HPDE6-E6E7 (cell line): ENCODE results near the gene KCNQ1.

Experiments used
- DNase-seq: peaks from one replicate; pipeline ENCODE4 v3.0.0; 2011; ENCODE audit warnings: missing footprints; ENCODE audit errors: extremely low spot score

The KCNQ1 gene

GRCh38 chr11:2805388-2806056 is 360.7 kb downstream of the KCNQ1 start:
- no peak for DNase-seq

- no peak for DNase-seq
These were observed 361.7 kb downstream of the KCNQ1 start for GRCh38 chr11:2806351-2807024.

- no peak for DNase-seq
These were observed 362.3 kb downstream of the KCNQ1 start for GRCh38 chr11:2807025-2807681.

GRCh38 chr11:2807801-2808241 is 363.0 kb downstream of the KCNQ1 start:
- DNase-seq = no peak

- DNase-seq = no peak
These were observed 364.3 kb downstream of the KCNQ1 start for GRCh38 chr11:2808850-2809846.

- no peak for DNase-seq
These were observed 365.0 kb downstream of the KCNQ1 start for GRCh38 chr11:2809854-2810253.

GRCh38 chr11:2810411-2811205 is 365.8 kb downstream of the KCNQ1 start:
- DNase-seq = no peak

- no peak for DNase-seq
These were observed 366.6 kb downstream of the KCNQ1 start for GRCh38 chr11:2811206-2812091.

- DNase-seq = no peak
These were observed 367.7 kb downstream of the KCNQ1 start for GRCh38 chr11:2812371-2812991.

GRCh38 chr11:2813141-2813908 is 368.5 kb downstream of the KCNQ1 start:
- DNase-seq = no peak

GRCh38 chr11:2813968-2814367 is 369.2 kb downstream of the KCNQ1 start:
- no peak for DNase-seq

GRCh38 chr11:2814751-2815150 is 369.9 kb downstream of the KCNQ1 start:
- DNase-seq = no peak

- no peak for DNase-seq
These were observed 371.1 kb downstream of the KCNQ1 start for GRCh38 chr11:2815762-2816496.

GRCh38 chr11:2816523-2816922 is 371.7 kb downstream of the KCNQ1 start:
- DNase-seq = no peak

GRCh38 chr11:2816941-2817421 is 372.2 kb downstream of the KCNQ1 start:
- no peak for DNase-seq

GRCh38 chr11:2817431-2817830 is 372.6 kb downstream of the KCNQ1 start:
- DNase-seq = no peak

GRCh38 chr11:2818021-2818420 is 373.2 kb downstream of the KCNQ1 start:
- no peak for DNase-seq

- no peak for DNase-seq
These were observed 373.7 kb downstream of the KCNQ1 start for GRCh38 chr11:2818503-2818902.
